HG03280 (cell line): Measurements from ENCODE around the gene PDZK1IP1.

Experiments used
- ATAC-seq: cut with Tn5 transposase; IDR thresholded peaks from one replicate; pipeline ENCODE4 v1.9.1; 2021; ENCODE audit warnings: mild to moderate bottlenecking, moderate library complexity; ENCODE audit not compliant: unreplicated experiment

PDZK1IP1 gene

DNA sequence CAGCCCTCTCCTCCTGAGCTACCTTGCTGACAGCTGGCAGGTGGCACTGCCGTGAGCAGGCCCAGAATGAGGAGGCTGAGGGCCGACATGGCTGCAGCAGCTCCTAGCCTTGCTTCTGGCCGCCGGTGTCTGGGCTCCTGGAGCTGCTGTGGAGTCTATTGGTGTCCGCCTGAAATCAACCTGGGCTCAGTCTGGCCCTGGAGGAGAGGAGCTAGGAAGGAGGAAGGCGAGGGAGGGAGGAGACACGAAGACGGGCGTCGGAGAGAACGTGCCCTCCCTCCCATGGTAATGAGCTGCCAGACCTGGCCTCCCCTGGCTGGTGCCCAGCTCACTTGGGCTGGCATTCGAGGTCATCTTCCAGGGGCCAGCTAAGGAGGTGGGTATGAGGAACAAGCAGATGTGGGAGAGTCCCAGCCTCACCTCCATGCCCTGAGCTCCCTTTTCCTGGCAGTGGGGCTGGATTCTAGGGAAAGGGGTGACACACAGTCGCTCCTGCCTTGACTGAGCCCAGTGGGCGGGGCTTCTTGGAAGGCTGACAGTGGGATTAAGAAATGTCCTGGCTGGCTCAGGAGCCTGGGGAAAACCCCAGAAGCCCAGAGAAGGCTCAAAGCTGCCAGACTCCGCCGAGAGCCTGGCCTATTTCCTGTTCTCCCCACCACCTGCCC, at the start of gene PDZK1IP1:
TSS of gene PDZK1IP1 (minus strand) at position 193 of the 665 bp plus-strand sequence. CDS start at position 89, 104 bp downstream.
- no peak for ATAC-seq

DNA sequence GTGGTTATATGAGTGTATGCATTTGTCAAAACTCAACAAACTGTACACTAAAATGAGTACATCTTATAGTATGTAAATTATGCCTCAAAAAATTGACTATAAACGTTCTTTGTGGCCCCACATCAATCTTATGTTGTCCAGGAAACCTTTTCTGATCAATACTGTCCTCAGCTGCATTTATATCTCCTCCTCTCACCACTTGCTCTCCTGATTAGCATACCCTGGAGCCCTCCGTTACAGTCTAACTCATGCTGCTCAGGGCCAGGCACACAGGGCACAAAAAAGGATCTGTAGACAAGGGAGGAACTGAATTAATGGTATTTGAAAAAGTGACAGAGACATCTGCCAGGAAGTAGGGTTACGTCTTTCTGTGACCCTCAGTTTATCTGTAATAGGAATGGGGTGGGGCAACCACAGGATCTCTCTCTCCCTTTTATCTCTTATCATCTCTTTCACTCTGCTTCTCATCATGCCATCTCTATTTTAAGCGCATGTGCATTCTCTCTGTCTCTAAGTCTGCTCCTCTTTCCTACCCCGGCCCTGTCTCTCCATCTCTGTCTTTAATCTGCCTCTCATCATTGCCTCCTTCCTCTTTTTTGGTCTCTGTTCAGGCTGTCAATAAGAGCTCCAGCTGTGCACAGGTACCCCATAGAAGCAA, 49.2 kb upstream of the PDZK1IP1 start:
- ATAC-seq: no peak

DNA sequence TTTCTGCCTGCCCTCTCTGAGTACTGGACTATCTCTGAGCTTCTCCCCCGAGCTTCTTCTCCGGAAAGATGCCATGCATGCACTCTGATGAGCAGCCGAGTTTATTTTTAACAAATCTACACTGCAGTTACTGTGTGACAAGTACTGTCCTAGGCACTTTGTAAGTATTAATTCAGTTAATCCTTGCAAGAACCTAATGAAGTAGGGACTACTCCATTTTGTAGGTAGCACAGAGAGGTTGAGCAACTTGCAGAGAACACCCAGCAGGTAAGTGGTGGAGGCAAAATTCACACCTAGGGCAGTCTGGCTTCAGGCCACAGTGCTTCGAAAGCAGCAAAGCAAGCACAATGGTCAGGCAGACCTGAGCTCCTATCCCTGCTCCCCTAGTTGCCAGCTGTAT, 46.0 kb upstream of the PDZK1IP1 start:
- no peak for ATAC-seq

GRCh38 chr1:47235241-47235681, 45.4 kb upstream of the PDZK1IP1 start:
- ATAC-seq: no peak

DNA sequence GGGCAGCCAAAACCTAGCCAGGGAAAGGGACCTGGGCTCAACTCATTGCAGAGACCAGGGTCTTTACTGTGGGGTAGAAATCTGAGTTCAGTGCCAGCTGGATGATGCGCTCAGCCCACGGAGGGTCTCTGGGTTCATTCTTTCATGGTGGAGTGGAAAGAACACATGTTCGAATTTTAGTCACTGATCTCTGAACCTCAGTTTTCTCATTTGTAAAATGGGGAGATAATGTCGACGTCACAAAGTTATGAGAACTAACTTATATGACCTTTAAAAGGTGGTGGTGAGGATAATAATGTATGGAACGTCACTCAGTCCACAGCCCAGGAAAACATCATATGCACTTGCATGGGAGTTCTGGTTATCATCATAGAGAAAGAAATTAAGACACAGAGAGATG, 43.4 kb upstream of the PDZK1IP1 start:
- ATAC-seq: no peak

DNA sequence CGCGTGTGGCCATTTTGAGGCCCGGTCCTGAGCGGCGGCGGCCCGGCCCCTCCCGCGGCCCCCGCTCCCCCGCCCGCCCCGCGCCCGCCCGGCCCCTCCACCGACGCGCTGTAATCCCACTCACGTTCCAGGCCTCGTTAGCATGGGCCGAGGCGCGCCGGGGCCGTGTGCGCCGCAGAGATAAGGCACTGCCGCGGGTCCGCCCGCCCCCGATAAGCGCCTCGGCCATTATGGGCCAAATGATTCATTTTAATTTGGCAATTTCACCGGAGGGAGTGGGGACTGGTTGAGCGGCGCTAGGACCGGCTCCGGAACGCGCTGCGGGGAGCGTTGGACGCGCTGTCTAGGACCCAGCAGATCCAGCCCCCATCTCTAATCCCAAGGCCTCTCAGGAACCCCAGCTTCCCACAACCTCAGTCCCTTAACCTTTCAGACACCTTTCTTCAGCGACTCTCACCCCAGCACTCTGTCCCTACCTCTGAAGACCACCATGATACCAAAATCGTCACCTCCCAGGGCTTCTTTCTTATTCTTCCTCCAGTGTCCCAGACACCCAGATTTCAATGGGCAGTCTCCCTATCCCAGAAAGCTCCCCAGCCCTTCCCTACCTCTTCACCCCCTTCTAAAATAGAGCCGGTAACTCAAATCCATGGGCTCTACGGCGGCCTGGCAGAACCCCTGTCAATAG, 42.5 kb upstream of the PDZK1IP1 start, which contains the start of gene TAL1:
TSS of gene TAL1 (minus strand) at position 39 of the 688 bp plus-strand sequence. CDS start 6,337 bp downstream, outside the sequence.
- no peak for ATAC-seq

DNA sequence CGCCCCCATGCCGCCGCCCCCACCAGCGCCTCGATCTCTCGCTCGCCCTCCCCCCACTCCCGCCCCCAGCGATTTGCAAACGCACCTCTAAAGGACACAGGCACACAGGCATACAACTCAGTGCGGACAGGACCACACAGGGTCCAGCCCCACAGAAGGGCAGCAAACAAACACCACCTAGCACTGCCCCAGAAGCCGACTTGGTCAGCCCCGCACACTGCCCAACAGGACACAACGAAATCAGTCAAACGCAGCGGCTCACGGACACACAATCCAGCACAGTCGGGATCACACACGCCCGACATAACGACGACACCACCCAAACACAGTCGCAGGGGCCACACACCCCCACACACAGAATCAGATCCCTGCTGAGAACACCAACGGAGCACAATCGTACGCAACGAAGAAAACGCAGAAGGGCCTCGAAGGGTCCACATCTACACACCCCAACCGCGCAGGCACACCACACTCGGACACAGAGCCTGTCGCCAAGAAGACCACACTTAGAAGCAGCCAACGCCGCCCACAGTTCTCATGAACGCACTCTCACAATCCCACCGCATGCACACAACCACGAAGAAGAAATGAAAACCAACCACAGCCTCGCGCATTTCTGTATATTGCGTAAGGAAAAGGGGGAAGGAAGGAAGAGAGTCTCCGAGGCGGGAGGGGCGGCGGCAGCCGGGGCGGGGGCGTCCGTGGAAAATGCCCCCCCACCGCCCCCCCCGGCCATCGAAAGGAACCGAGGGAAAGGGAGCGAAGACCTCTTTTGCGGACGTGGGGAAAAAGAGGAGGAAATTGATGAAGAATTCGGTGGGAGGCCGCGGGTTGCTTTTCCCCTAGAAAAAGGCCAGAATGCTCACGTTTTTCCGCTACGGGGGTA, 41.7 kb upstream of the PDZK1IP1 start:
- no peak for ATAC-seq

DNA sequence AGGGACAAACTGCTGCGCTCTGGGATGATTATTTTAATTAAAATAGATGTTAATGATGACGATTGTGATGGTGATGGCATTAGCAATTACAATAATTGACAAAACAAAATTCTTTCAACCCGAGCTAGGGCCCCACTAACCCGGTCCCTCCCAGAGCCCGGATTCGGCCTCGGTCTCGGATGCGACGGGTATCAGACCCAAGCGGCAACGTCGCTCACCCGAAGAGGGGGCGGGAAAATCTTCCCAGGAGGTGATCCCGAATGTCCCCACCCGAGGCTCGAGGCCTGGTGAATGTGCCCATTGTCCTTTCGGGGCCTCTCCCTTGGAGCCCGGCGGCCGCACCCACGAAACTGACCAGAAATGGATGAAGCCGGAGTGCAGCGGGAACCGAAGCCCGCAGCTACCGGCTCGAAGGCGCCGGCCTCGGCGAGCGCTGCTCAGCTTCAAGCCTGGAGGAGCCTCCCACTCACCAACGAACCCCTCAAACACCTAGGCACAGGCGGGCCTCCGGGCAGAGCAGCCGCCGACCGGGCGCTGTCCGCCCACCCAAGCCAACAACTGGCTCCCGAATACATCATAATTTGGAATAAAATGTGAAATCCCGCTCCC, 41.0 kb upstream of the PDZK1IP1 start:
- no peak for ATAC-seq

GRCh38 chr1:47229886-47230691, 40.3 kb upstream of the PDZK1IP1 start:
- no peak for ATAC-seq

DNA sequence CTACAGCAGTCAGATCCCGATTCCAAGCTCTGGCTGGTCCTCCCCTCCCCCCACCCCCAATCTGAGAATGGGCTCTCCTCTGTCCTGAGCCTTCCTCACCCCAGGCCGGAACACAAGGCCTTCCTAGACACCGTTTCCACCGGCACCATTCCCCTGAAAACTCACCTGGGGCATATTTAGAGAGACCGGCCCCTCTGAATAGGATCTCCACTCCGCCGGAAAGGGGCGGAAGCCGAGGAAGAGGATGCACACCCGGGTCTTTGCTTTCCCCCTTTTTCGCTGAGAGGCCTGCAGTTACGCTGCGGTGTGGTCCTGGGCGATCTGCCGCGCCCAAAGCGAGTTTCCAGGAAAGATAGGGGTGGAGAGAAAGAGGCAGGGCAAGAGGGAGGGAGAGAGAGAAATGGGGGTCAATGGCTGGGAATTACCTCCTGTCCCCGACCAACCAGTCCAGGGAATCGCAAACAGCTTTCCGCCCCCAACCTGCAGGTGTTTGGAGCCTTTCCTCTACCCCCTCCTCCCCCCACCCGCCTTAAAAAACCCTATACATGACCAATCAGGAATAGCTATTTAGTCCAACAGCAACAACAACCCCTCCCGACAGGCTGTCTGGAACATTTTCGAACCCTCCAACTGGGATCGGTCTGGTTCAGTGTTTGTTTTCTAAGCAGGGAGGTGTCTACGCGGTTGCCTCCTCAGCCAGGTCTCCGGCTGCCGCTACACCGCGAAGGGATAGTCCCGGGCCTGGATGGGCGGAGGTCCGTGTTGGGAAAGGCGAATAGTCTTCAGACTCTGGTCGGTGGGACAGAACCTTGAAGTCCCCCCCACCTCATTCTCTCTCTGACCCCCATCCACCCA, 39.4 kb upstream of the PDZK1IP1 start:
- ATAC-seq: no peak

GRCh38 chr1:47228644-47229030, 38.8 kb upstream of the PDZK1IP1 start:
- ATAC-seq: no peak

GRCh38 chr1:47227341-47228232, 37.8 kb upstream of the PDZK1IP1 start:
- no peak for ATAC-seq

- no peak for ATAC-seq
Measured at GRCh38 chr1:47226839-47227215, 37.0 kb upstream of the PDZK1IP1 start.

DNA sequence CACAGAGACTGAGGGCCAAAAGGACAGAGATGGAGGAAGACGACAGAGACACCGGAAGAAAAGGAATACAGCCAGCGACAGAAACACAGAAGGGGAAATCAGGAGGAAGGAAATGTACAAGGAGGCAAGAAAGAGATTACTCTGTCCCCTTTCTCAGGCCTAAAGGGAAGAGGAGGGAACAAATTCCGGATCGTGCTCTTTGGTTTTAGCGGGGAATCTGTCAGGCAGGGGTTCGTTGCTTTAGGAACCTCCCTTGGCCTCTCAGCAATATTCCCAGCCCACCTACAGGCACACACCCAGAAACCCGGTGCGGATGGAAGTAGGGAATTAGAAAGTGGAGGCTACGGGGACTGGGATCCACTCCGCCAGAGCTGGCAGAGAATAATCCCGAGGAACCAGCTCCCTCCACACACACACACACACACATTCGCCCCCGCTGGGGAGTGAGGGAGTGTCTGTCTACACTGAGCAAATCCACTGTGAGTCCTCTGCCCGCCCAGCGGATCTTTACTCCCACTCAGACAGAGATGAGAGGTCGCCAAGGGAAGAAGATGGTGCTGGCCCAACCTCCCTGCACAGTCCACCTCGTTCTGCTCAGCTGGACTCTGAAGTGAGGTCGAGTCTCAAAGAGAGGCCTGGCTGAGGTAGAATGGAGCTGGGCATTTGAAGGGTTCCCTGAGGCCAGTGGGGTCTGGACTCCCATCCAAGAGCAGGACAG, 36.4 kb upstream of the PDZK1IP1 start:
- no peak for ATAC-seq

- ATAC-seq: no peak
Measured at GRCh38 chr1:47225430-47226100, 35.7 kb upstream of the PDZK1IP1 start.

DNA sequence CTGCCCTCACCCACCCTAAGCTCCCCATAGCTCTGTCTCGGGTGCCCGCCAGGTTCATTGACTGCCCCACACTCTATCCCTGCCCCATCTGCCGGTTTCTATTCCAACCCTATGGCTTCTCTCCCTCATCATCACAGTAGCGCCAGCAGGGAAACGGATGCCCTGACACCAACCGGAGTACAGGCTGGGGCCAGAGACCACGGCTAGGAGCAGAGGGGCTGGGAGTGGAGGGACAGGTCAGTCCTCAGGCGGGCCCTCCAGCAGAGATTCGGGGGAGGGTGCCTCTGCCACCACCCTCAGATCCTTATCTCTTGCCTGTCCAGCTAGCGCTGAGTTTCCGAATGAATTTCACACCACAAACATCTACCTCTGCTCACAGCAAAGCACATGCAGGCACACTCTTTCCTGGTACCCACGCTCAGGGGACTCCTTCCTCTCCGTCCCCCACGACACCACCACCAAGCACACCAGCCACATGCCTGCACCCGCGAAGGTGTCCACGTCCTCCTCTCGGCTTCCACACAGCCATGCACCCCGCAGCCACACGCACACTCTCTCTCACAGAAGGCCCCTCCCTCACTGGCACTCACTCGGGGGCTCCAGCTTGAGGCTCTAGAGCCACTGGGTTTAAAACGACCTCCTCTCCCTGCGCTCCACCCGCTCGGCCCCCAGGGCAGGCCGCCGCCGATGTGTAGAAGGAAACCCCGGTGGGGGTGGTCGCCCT, 35.0 kb upstream of the PDZK1IP1 start:
- ATAC-seq: no peak
